Trophoblast cell (in vitro differentiated cells and primary cell): Measurements from ENCODE around the gene PRKX.
"Not testable (repeated sequence)": the region's sequence is repeated elsewhere in the genome, so short reads cannot be mapped to it uniquely, and the experiment has no call there.

Experiments
- DNase-seq, 2 donors: peaks; one replicate each; pipeline ENCODE4 v3.0.0-alpha.2; 2016
- H2AFZ ChIP-seq: 2 replicates; pipeline ENCODE4 v1.6.1; 2013; ENCODE audit warnings: low read length, moderate library complexity, mild to moderate bottlenecking; ENCODE audit not compliant: insufficient read depth, poor library complexity
- H2AK5ac ChIP-seq: 2 replicates; pipeline ENCODE4 v1.6.1; 2013; ENCODE audit warnings: mild to moderate bottlenecking, low read length
- H2BK120ac ChIP-seq: 2 replicates; pipeline ENCODE4 v1.6.1; 2013; ENCODE audit warnings: low read length, mild to moderate bottlenecking, moderate library complexity; ENCODE audit not compliant: insufficient read depth, poor library complexity
- H2BK12ac ChIP-seq: 2 replicates; pipeline ENCODE4 v1.6.1; 2013; ENCODE audit warnings: mild to moderate bottlenecking, low read length, moderate library complexity
- H2BK5ac ChIP-seq: 2 replicates; pipeline ENCODE4 v1.6.1; 2013; ENCODE audit warnings: low read length, low read depth, moderate library complexity, mild to moderate bottlenecking; ENCODE audit not compliant: poor library complexity
- H3K14ac ChIP-seq: 2 replicates; pipeline ENCODE4 v1.6.1; 2013; ENCODE audit warnings: mild to moderate bottlenecking, low read length
- H3K18ac ChIP-seq: 2 replicates; pipeline ENCODE4 v1.6.1; 2013; ENCODE audit warnings: mild to moderate bottlenecking, low read length
- H3K23ac ChIP-seq: 2 replicates; pipeline ENCODE4 v1.6.1; 2013; ENCODE audit warnings: low read length
- H3K27ac ChIP-seq: 2 replicates; pipeline ENCODE4 v1.5.1; 2013; ENCODE audit warnings: low read depth, mild to moderate bottlenecking, inconsistent platforms, low read length, moderate library complexity
- H3K27me3 ChIP-seq: 2 replicates; pipeline ENCODE4 v1.6.1; 2013; ENCODE audit warnings: inconsistent platforms, mild to moderate bottlenecking, low read length, moderate library complexity; ENCODE audit not compliant: insufficient read depth
- H3K36me3 ChIP-seq, 2 experiments: 1 replicate in 1 of 2; 2 replicates in 1 of 2; pipeline ENCODE4 v1.6.1; 2013; ENCODE audit warnings: low read length in 2 of 2, mild to moderate bottlenecking in 2 of 2, moderate library complexity in 1 of 2; ENCODE audit not compliant: insufficient read depth in 2 of 2, control insufficient read depth in 1 of 2
- H3K4ac ChIP-seq: 2 replicates; pipeline ENCODE4 v1.6.1; 2013; ENCODE audit warnings: low read depth, mild to moderate bottlenecking, low read length, moderate library complexity
- H3K4me1 ChIP-seq, 2 experiments: 1 replicate in 1 of 2; 2 replicates in 1 of 2; pipeline ENCODE4 v1.6.1; 2013; ENCODE audit warnings: low read length in 2 of 2, mild to moderate bottlenecking in 2 of 2, moderate library complexity in 1 of 2; ENCODE audit not compliant: insufficient read depth in 2 of 2, control insufficient read depth in 1 of 2
- H3K4me2 ChIP-seq: 2 replicates; pipeline ENCODE4 v1.6.1; 2013; ENCODE audit warnings: inconsistent platforms, mild to moderate bottlenecking, low read length, moderate library complexity
- H3K4me3 ChIP-seq: 2 replicates; pipeline ENCODE4 v1.5.1; 2013; ENCODE audit warnings: mild to moderate bottlenecking, low read depth, low read length, inconsistent platforms
- H3K79me1 ChIP-seq: one replicate; pipeline ENCODE4 v1.6.1; 2013; ENCODE audit warnings: low read length
- H3K79me2 ChIP-seq: 2 replicates; pipeline ENCODE4 v1.6.1; 2013; ENCODE audit warnings: low read length, mild to moderate bottlenecking; ENCODE audit not compliant: control insufficient read depth, insufficient read depth, poor library complexity
- H3K9ac ChIP-seq: 2 replicates; pipeline ENCODE4 v1.6.1; 2013; ENCODE audit warnings: mild to moderate bottlenecking, low read length
- H3K9me3 ChIP-seq: 2 replicates; pipeline ENCODE4 v1.6.1; 2013; ENCODE audit warnings: low read depth, mild to moderate bottlenecking, control low read depth, inconsistent platforms, low read length; ENCODE audit not compliant: insufficient read depth
- H4K12ac ChIP-seq: 2 replicates; pipeline ENCODE4 v1.6.1; 2013; ENCODE audit warnings: low read depth, mild to moderate bottlenecking, low read length, moderate library complexity
- H4K8ac ChIP-seq: 2 replicates; pipeline ENCODE4 v1.6.1; 2013; ENCODE audit warnings: low read depth, mild to moderate bottlenecking, low read length, moderate library complexity
- H4K91ac ChIP-seq: one replicate; pipeline ENCODE4 v1.6.1; 2013; ENCODE audit warnings: low read depth, mild to moderate bottlenecking, low read length, moderate library complexity
- WGBS: extraction: QIAGEN DNeasy Blood & Tissue Kit; methylation state at CpG from one replicate; pipeline ENCODE4 v1.1.7; 2013; ENCODE audit warnings: missing lambda C conversion rate; ENCODE audit not compliant: insufficient read length, insufficient coverage; ENCODE audit errors: extremely low coverage; 5-methylcytosine and 5-hydroxymethylcytosine counted together

The PRKX gene

GRCh38 chrX:3714706-3715479 is 1.4 kb upstream of the PRKX start:
- H2AFZ ChIP-seq, H3K23ac ChIP-seq, H4K12ac ChIP-seq, H3K4me1 ChIP-seq, H3K4me3 ChIP-seq, H3K27ac ChIP-seq, H3K36me3 ChIP-seq, H3K27me3 ChIP-seq, H3K9me3 ChIP-seq, H2BK120ac ChIP-seq, DNase-seq, H2AK5ac ChIP-seq, H3K4ac ChIP-seq, H3K9ac ChIP-seq, H4K8ac ChIP-seq, H4K91ac ChIP-seq, H3K4me2 ChIP-seq, H2BK5ac ChIP-seq, H3K14ac ChIP-seq, H2BK12ac ChIP-seq, H3K18ac ChIP-seq: not testable (repeated sequence)
- no CpG with 5 or more reads among the region's 38 CpGs for WGBS
- peaks cover 13% of the 10 kb centered on the region for H3K79me1 ChIP-seq
- H3K79me2 ChIP-seq: peaks cover 15% of the 10 kb centered on the region

- WGBS: no CpG with 5 or more reads among the region's 15 CpGs
- no peak overlapping the region for H2BK120ac ChIP-seq
Measured at GRCh38 chrX:3713937-3714434, 537 bp upstream of the PRKX start.

GRCh38 chrX:3712870-3713224 is 602 bp downstream of the PRKX start:
- Histone ChIP-seq H2BK120ac (peak overlapping the region; percentile 46), H3K4me3 (peak overlapping the region; percentile 80), H3K23ac (no peak overlapping the region), H2BK12ac (peak overlapping the region; percentile 58), H2AFZ (peak overlapping the region; percentile 78), H3K79me1 (peaks cover 13% of the 10 kb centered on the region), H3K9ac (peak overlapping the region; percentile 61), H4K91ac (peak overlapping the region; percentile 61), H2AK5ac (peak overlapping the region; percentile 74), H3K4me2 (peak overlapping the region; percentile 51), H3K14ac (peak overlapping the region; percentile 77), H3K4ac (peak overlapping the region; percentile 81), H3K9me3 (no peaks in the 10 kb centered on the region), H3K79me2 (peaks cover 15% of the 10 kb centered on the region), H2BK5ac (peak overlapping the region; percentile 56), H3K4me1 (peaks cover 2 to 8% of the 10 kb centered on the region in 2 experiments), H3K18ac (peak overlapping the region; percentile 64), H4K12ac (peak overlapping the region; percentile 75), H4K8ac (peak overlapping the region; percentile 88), H3K27ac (no peak overlapping the region), H3K27me3 (no peaks in the 10 kb centered on the region), H3K36me3 (no peaks in the 10 kb centered on the region)
- no CpG with 5 or more reads among the region's 38 CpGs for WGBS
- DNase-seq: peak in 1 of 2 donors; percentile 2

More at GRCh38 chrX:3713937-3714434, 537 bp upstream of the PRKX start:
- peak in 1 of 2 donors; percentile 3 for DNase-seq
- Histone ChIP-seq H3K9me3 (no peaks in the 10 kb centered on the region), H3K4ac (no peak overlapping the region), H4K8ac (peak overlapping the region; percentile 28), H3K27ac (no peak overlapping the region), H3K18ac (no peak overlapping the region), H3K23ac (no peak overlapping the region), H4K91ac (peak overlapping the region; percentile 55), H3K36me3 (no peaks in the 10 kb centered on the region), H3K27me3 (no peaks in the 10 kb centered on the region), H3K9ac (no peak overlapping the region), H2AFZ (peak overlapping the region; percentile 83), H2BK12ac (no peak overlapping the region), H3K79me2 (peaks cover 15% of the 10 kb centered on the region), H2BK5ac (no peak overlapping the region), H3K14ac (peak overlapping the region; percentile 70), H3K4me2 (peak overlapping the region; percentile 71), H3K79me1 (peaks cover 13% of the 10 kb centered on the region), H4K12ac (no peak overlapping the region), H3K4me3 (peak overlapping the region; percentile 83), H2AK5ac (no peak overlapping the region), H3K4me1 (peaks cover 2 to 8% of the 10 kb centered on the region in 2 experiments)

- Histone ChIP-seq H3K4me1 (peaks cover 2 to 8% of the 10 kb centered on the region in 2 experiments), H2BK120ac (peak overlapping the region; percentile 46), H2AK5ac (peak overlapping the region; percentile 74), H3K18ac (peak overlapping the region; percentile 64), H3K4me2 (peak overlapping the region; percentile 51), H2BK12ac (no peak overlapping the region), H3K27me3 (no peaks in the 10 kb centered on the region), H4K8ac (peak overlapping the region; percentile 88), H3K79me1 (peaks cover 13% of the 10 kb centered on the region), H3K4ac (peak overlapping the region; percentile 81), H3K27ac (no peak overlapping the region), H4K91ac (peak overlapping the region; percentile 61), H3K9ac (no peak overlapping the region), H4K12ac (peak overlapping the region; percentile 75), H3K14ac (peak overlapping the region; percentile 77), H3K9me3 (no peaks in the 10 kb centered on the region), H3K4me3 (peak overlapping the region; percentile 80), H2AFZ (peak overlapping the region; percentile 54), H3K79me2 (peaks cover 15% of the 10 kb centered on the region), H3K36me3 (no peaks in the 10 kb centered on the region), H3K23ac (no peak overlapping the region), H2BK5ac (no peak overlapping the region)
- DNase-seq: peak in 1 of 2 donors; percentile 5
- WGBS: no CpG with 5 or more reads among the region's 39 CpGs
Measured at GRCh38 chrX:3712051-3712869, 1.2 kb downstream of the PRKX start.
